ENCODE data around the gene UVRAG. TPM values are rescaled to one million over a fixed set of nuclear protein-coding genes. Genes with fewer than 3 reads are reported as not detected.

Gene UVRAG
- total RNA-seq, 1 experiment from 2014 or later: 13.0 TPM

- H3K9me3 ChIP-seq (ENCODE audit: low read length): no peaks in the 10 kb centered on the region
- intact Hi-C loops (cut with micrococcal nuclease): no loop called here
- no peak overlapping the region for H3K4me2 ChIP-seq (ENCODE audit: low read length)
- H3K9me2 ChIP-seq (replicated peaks; ENCODE audit: low read length): no peaks in the 10 kb centered on the region
- H3K9ac ChIP-seq (ENCODE audit: low read length): no peak overlapping the region
- H3F3A ChIP-seq (ENCODE audit: low read length, unreplicated experiment): no peaks in the 10 kb centered on the region
- TF ChIP-seq EZH2phosphoT487 (IDR thresholded peaks at IDR 0.05; ENCODE audit: borderline replicate concordance, low read length) (no peak), EZH2 (IDR thresholded peaks at IDR 0.05; ENCODE audit: low read length, unreplicated experiment) (no peak)
- TF ChIP-seq, protein P1, sequence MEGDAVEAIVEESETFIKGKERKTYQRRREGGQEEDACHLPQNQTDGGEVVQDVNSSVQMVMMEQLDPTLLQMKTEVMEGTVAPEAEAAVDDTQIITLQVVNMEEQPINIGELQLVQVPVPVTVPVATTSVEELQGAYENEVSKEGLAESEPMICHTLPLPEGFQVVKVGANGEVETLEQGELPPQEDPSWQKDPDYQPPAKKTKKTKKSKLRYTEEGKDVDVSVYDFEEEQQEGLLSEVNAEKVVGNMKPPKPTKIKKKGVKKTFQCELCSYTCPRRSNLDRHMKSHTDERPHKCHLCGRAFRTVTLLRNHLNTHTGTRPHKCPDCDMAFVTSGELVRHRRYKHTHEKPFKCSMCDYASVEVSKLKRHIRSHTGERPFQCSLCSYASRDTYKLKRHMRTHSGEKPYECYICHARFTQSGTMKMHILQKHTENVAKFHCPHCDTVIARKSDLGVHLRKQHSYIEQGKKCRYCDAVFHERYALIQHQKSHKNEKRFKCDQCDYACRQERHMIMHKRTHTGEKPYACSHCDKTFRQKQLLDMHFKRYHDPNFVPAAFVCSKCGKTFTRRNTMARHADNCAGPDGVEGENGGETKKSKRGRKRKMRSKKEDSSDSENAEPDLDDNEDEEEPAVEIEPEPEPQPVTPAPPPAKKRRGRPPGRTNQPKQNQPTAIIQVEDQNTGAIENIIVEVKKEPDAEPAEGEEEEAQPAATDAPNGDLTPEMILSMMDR (conservative IDR thresholded peaks at IDR 0.05; ENCODE audit: low read depth, low read length): no peak
- H2AFZ ChIP-seq (ENCODE audit: low read length): no peak overlapping the region
- H3K36me3 ChIP-seq (ENCODE audit: low read depth, low read length): no peaks in the 10 kb centered on the region
- no peak overlapping the region for H3K27ac ChIP-seq (ENCODE audit: low read length)
- CTCF ChIA-PET: no interaction called here
- no peak overlapping the region for H3K4me3 ChIP-seq (ENCODE audit: low read length)
- no peak for ATAC-seq
- peaks cover 42% of the 10 kb centered on the region for H3K4me1 ChIP-seq (ENCODE audit: insufficient read depth, low read length)
- no peaks in the 10 kb centered on the region for H3K27me3 ChIP-seq (ENCODE audit: low read length)
- POLR2A ChIA-PET (ENCODE audit: unreplicated experiment): no interaction called here
- peaks cover 16% of the 10 kb centered on the region for H3K79me2 ChIP-seq (ENCODE audit: low read length)
- DNase-seq: no peak
- no peaks in the 10 kb centered on the region for H4K20me1 ChIP-seq (ENCODE audit: low read length)
- BruUV-seq (replicated peaks): no TSS peak
Measured at GRCh38 chr11:75775056-75775455, 40.0 kb upstream of the UVRAG start.

- ChIA-PET POLR2A (ENCODE audit: unreplicated experiment) (no interaction called here), CTCF (no interaction called here)
- Histone ChIP-seq H3K27ac (ENCODE audit: low read length) (no peak overlapping the region), H3K9me2 (replicated peaks; ENCODE audit: low read length) (no peaks in the 10 kb centered on the region), H3K9ac (ENCODE audit: low read length) (no peak overlapping the region), H3F3A (ENCODE audit: low read length, unreplicated experiment) (no peaks in the 10 kb centered on the region), H3K9me3 (ENCODE audit: low read length) (no peaks in the 10 kb centered on the region), H3K27me3 (ENCODE audit: low read length) (no peaks in the 10 kb centered on the region), H4K20me1 (ENCODE audit: low read length) (no peaks in the 10 kb centered on the region), H3K79me2 (ENCODE audit: low read length) (0 out of 2 replicates have a peak, but pooled peaks cover 4% of the 10 kb centered on the region), H3K4me2 (ENCODE audit: low read length) (no peak overlapping the region), H3K36me3 (ENCODE audit: low read depth, low read length) (no peaks in the 10 kb centered on the region), H3K4me1 (ENCODE audit: insufficient read depth, low read length) (peaks cover 27% of the 10 kb centered on the region), H2AFZ (ENCODE audit: low read length) (no peak overlapping the region), H3K4me3 (ENCODE audit: low read length) (no peak overlapping the region)
- ATAC-seq: no peak
- intact Hi-C loops (cut with micrococcal nuclease): no loop called here
- TF ChIP-seq EZH2phosphoT487 (IDR thresholded peaks at IDR 0.05; ENCODE audit: borderline replicate concordance, low read length): no peak
- TF ChIP-seq, protein P1 (conservative IDR thresholded peaks at IDR 0.05; ENCODE audit: low read depth, low read length): no peak
- TF ChIP-seq EZH2 (IDR thresholded peaks at IDR 0.05; ENCODE audit: low read length, unreplicated experiment): no peak
- no peak for DNase-seq
- BruUV-seq (replicated peaks): no TSS peak
Measured at GRCh38 chr11:75776546-75776945, 38.5 kb upstream of the UVRAG start.

- Histone ChIP-seq H3K27ac (ENCODE audit: low read length) (no peak overlapping the region), H2AFZ (ENCODE audit: low read length) (no peak overlapping the region), H3K79me2 (ENCODE audit: low read length) (0 out of 2 replicates have a peak, but pooled peaks cover 4% of the 10 kb centered on the region), H3K9me3 (ENCODE audit: low read length) (no peaks in the 10 kb centered on the region), H4K20me1 (ENCODE audit: low read length) (no peaks in the 10 kb centered on the region), H3K4me2 (ENCODE audit: low read length) (no peak overlapping the region), H3K9me2 (replicated peaks; ENCODE audit: low read length) (no peaks in the 10 kb centered on the region), H3K27me3 (ENCODE audit: low read length) (no peaks in the 10 kb centered on the region), H3K36me3 (ENCODE audit: low read depth, low read length) (no peaks in the 10 kb centered on the region), H3K4me3 (ENCODE audit: low read length) (no peak overlapping the region), H3K4me1 (ENCODE audit: insufficient read depth, low read length) (peaks cover 21% of the 10 kb centered on the region), H3F3A (ENCODE audit: low read length, unreplicated experiment) (no peaks in the 10 kb centered on the region), H3K9ac (ENCODE audit: low read length) (no peak overlapping the region)
- BruUV-seq (replicated peaks): no TSS peak
- ChIA-PET POLR2A (ENCODE audit: unreplicated experiment) (no interaction called here), CTCF (no interaction called here)
- ATAC-seq: peak; percentile 55; the same call in 1 of the 2 replicates
- peak; percentile 37 for DNase-seq
- TF ChIP-seq EZH2phosphoT487 (IDR thresholded peaks at IDR 0.05; ENCODE audit: borderline replicate concordance, low read length): no peak
- TF ChIP-seq EZH2 (IDR thresholded peaks at IDR 0.05; ENCODE audit: low read length, unreplicated experiment): no peak
- TF ChIP-seq, protein P1 (conservative IDR thresholded peaks at IDR 0.05; ENCODE audit: low read depth, low read length): no peak
- intact Hi-C loops (cut with micrococcal nuclease): no loop called here
Measured at GRCh38 chr11:75777461-75778110, 37.4 kb upstream of the UVRAG start.

Measured in PC-3 (cell line).